ENCODE data around the gene ATAT1. TPM values are rescaled to one million over a fixed set of nuclear protein-coding genes. Genes with fewer than 3 reads are reported as not detected.

The ATAT1 gene
- polyA plus RNA-seq, 4 donors: 26.8 to 67.5 (median 48.3) TPM

- no peak for DNase-seq (ENCODE audit: low read depth in 4 of 4, low spot score in 2 of 4)
These were observed 13.9 kb upstream of the ATAT1 start for GRCh38 chr6:30612687-30613248.

DNA sequence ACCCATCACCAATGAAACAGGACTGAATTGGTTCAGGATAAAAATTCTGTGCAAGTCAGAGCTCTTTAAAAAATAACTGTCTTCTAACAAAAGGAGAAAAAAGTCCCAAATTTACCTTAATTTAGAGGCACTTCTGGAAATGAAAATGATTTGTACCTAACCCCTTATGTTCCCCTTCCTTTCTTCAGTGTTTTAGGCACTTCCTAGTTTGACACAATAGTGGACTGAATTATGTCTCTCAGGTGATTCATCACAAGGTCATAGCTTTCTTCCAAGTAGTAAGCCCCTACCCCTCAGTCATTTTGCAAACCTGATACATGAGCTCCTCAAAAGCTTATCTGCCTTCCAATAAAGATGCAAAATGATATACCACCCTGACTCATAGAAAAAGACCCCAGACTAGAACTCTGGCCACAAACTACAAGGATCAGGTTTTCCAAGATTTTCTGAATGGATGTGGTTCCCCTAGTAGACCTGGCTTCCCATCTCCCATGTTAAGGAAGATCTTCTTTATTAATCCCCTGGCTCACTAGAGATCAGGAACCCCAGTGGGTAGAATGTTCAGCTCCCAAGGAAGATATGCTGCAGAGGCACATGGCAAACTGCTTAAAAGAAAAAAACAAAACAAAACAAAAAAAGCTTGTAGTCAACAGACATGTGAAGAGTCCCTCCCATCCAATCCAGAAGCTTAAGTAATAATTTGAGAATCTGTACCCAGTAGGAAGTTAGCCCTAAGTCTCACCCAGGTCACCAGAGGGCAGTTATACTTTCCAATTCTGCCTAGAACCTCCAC is 13.2 kb upstream of the ATAT1 start:
- no peak for DNase-seq (ENCODE audit: low read depth in 4 of 4, low spot score in 2 of 4)

GRCh38 chr6:30614044-30614842 is 12.4 kb upstream of the ATAT1 start:
- no peak for DNase-seq (ENCODE audit: low read depth in 4 of 4, low spot score in 2 of 4)

GRCh38 chr6:30614843-30615218 is 11.8 kb upstream of the ATAT1 start:
- peak; percentile 90 to 98 (median 95) for DNase-seq (ENCODE audit: low read depth in 4 of 4, low spot score in 2 of 4)

GRCh38 chr6:30615219-30615957 is 11.3 kb upstream of the ATAT1 start:
- no peak for DNase-seq (ENCODE audit: low read depth in 4 of 4, low spot score in 2 of 4)

DNA sequence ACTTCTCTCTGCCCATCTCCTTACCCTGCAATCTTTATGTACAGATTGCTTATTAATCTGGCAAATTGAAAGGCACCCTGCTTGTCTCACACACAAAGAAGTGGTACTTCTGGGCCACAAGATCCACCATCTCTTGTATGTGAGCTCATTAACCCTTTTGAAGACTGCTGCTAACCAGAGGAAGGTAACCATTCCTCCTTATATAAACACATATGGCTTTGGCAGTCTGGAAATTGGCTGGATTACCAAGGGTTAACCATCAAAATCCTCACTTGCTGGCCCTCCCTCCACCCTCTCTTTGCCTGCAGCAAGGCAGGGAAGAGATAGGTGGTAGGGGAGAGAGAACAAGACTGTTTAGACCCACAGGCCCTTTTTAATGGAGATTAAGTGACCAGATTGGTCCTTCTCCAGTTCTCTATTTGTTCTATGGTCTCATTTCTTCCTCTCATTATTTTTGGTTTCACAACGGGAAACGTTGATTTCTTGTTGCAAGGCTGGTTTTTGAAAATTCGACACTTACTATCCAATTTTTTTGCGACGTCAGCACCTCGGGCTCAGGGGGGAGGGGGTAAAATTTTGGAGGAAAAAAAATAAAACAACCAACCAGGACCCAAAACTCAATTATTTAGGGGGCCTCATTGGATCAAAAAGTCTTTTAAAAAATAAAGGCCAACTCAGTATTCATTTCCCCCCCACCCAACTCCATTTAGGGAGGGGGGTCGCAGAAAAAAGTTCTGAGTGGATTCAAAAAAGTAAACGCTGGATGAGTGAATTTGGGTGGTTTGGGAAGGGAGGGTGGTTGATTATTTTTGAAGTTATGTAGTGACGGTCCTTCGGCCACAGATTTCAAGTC is 10.5 kb upstream of the ATAT1 start:
- DNase-seq (ENCODE audit: low read depth in 4 of 4, low spot score in 2 of 4): no peak

DNA sequence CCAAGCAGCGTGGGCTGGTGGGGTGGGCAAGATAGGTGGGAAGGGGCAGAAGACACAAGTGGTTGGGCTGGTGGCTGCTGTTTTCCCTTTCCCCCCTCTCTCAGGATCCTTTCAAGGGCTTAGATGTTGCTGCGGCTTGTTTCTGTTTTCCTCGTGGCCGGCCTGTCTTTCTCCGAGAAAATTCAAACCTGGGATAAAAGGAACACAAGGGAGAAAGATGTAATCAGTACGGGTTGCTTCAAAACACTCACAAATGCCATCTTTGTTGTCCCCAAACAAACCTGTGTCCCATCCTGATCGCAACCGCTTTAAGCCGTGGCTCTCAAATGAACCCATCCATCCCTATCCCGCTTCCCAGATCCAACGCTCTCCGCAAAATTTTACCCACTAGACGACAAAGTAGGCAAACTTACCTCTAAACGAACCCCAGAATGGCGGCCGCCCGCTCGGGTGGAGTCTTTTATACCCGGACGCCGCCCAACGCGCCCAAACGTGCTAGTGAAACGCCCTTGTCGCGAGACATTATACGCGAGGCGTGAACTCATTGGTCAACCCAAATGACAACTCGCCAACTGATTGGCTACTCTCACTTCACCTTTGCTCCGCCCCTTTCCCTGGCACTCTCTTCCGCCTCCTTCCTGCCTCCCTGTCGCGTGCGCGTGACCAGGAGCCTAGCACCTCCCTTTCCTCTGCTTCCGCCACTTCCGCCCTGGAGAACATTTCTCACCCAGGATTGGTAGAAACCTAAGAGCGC is 9.7 kb upstream of the ATAT1 start, which contains the start of gene PPP1R10:
Gene PPP1R10 (minus strand): TSS at position 433 of the 754 bp plus-strand sequence. CDS start 7,299 bp downstream, outside the sequence.
- DNase-seq (ENCODE audit: low read depth in 4 of 4, low spot score in 2 of 4): peak; percentile 100

DNA sequence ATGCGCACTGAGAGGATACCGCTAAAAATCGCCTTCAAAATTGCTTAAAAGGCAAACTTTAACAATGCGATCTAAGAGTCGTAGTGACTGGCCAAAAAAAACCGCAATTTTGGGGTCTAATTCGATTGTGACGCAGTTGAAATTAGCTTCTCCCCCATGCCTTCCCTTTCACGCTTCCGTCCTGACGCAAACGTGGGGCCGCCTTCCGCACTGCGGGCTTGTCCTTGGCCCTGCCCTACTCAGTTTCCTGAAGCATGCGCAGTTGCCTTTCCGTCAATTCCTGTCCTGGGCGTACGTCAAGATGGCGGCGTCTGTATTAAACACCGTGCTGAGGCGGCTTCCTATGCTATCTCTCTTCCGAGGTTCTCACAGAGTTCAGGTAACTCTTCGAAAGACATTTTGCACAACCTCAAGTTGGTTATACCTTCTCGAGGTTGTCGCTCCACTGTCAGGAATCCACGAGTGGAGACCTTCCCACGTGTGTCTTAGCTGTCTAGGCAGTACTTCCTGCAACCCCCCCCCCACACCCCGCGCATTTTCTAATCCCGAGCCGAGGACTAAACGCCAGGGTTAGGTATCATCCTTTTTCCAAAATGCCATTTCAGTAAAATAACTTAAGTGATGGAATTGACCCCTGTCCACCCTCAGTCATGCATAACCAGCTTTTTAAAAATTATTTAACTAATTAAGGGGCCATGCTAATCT is 9.0 kb upstream of the ATAT1 start, which contains the start of gene MRPS18B:
Gene MRPS18B (plus strand): TSS at position 276 of the 705 bp plus-strand sequence. CDS start 26 bp downstream, at position 302.
- peak in 3 of 4 donors; percentile 98 to 100 (median 99) for DNase-seq (ENCODE audit: low read depth in 4 of 4, low spot score in 2 of 4)

DNA sequence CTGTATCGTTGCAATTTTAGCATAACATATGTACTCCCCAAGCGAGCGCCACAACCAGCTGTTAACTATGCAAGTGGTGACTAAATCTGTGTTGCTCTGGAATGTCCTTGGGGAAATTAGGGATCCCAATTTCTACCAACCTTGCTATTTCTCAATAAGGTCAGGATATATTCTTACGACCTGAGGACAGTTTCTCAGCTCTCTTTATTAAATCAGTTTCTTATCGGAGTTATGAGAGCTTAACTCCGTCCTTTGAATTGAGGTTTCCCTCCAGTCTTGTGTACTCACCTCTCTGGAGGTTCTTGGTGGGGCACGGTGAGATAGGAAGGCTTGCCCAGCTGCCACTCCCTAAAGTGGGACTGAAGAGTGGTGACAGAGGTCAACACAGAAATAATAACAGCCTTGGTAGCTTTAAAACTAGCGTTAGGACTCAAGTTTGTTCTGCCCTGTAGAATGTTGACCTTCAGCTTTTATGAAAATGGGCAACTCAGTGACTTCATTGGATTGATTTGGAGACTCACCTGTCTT is 8.3 kb upstream of the ATAT1 start:
- no peak for DNase-seq (ENCODE audit: low read depth in 4 of 4, low spot score in 2 of 4)

DNA sequence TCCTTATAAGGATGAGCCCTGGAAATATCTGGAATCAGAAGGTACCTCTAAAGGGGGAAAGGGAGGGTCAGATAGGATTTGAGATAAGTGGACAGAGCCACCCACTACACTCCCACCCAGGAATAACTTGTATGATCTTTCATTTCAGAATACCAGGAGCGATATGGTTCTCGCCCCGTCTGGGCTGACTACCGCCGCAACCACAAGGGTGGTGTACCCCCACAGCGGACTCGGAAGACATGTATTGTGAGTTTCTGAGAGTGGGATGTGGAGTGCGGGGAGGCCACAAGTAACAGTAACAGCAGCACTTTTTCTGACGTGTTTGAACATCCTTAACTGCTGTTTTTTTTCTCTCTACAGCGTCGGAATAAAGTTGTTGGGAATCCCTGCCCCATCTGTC is 7.1 kb upstream of the ATAT1 start:
- DNase-seq (ENCODE audit: low read depth in 4 of 4, low spot score in 2 of 4): no peak

DNA sequence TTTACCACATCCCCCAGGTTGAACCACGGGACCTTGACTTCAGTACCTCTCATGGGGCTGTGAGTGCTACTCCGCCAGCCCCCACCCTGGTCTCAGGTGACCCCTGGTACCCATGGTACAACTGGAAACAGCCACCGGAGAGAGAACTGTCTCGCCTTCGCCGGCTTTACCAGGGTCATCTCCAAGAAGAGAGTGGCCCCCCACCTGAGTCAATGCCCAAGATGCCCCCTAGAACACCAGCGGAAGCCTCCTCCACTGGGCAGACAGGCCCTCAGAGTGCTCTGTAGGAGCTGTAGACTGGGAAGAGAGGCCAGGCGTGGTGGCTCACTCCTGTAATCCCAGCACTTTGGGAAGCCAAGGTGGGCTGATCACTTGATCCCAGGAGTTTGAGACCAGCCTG is 1.2 kb upstream of the ATAT1 start:
- no peak for DNase-seq (ENCODE audit: low read depth in 4 of 4, low spot score in 2 of 4)

GRCh38 chr6:30635834-30636233 is 9.2 kb downstream of the ATAT1 start:
- no peak for DNase-seq (ENCODE audit: low read depth in 4 of 4, low spot score in 2 of 4)

DNA sequence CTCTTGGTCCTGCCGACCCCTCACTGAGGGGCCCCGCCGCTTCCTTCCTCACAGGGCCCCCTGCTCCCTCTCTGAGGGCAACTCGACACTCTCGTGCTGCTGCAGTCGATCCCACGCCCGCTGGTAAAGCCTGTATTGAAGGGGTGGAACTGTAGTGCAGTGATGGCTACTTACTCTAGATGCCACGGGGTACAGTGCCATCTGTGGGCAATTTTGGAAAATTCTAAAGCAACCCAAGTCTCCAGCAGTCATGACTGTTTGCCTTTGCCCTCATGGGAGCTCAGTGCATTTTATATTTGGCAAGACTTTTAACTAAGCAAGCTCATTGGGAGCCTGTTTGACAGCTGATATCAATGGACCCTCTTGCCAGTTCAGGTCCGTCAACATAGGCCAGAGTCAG is 13.8 kb downstream of the ATAT1 start:
- DNase-seq (ENCODE audit: low read depth in 4 of 4, low spot score in 2 of 4): no peak

DNA sequence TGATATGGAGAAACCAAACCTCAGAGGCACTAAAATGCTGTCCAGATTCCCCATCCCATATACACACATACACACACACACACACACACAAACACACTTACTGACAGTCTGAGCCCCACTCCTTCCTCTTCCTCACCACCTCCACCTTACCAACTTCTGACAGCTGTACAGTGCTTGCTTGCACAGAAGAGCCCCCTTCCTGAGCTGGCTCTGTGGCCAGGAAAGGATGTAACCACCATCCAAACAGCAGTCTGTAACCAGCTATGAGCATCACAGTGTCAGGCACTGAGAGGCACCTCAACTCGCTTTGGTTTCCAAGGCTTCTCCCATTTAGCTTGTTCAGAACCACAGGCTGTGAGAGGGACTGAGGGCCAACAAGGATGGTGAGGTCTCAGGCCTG is 14.4 kb downstream of the ATAT1 start:
- DNase-seq (ENCODE audit: low read depth in 4 of 4, low spot score in 2 of 4): no peak

GRCh38 chr6:30643656-30644055 is 17.0 kb downstream of the ATAT1 start:
- no peak for DNase-seq (ENCODE audit: low read depth in 4 of 4, low spot score in 2 of 4)

DNA sequence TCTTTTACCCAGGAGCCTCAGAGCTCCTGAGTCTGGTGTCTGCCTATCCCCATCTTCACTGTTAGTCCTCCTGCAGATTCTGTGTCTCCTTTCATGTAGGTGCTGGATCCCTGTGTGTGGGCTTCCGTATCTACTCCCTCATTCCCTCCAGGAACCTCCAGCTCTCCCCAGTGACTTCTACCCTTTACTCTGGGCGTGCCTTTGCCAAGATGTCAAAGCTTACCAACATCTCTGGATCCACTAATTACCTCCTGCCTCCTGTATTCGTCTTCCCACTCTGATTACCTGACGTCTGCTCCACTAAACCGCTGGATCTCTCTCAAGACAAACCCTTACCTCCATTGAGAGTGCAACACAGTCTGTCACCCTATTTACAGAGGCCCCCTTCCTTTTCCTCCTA is 18.1 kb downstream of the ATAT1 start:
- DNase-seq (ENCODE audit: low read depth in 4 of 4, low spot score in 2 of 4): no peak

DNA sequence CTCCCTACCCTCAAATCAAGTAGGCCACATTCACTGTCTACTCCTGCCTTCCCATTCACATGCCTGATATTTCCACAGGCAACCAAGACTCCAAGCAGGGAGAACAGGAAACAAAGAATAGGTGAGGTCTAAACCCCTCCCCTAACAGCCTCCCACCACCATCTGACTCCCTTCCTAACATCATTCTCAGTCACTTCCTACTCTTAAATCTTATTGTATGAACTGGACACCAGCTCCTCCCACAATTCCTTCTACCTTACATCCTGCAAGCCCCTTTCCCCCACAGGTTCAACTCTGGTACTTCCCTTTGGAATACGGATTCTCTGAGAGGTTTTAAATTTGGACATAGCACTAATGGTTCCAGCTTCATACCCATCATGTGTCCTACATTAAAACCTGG is 19.3 kb downstream of the ATAT1 start:
- no peak for DNase-seq (ENCODE audit: low read depth in 4 of 4, low spot score in 2 of 4)

All from left renal cortex interstitium (tissue), 4 donors.